NCI-H2081 treated with DMSO at 0.1 percent for 48 hours (cell line): ENCODE results near the gene HPS6.

ENCODE experiments used
- DNase-seq: peaks from one replicate; lab custom pipeline; 2025; lab: John Stamatoyannopoulos, UW

Gene HPS6

DNA sequence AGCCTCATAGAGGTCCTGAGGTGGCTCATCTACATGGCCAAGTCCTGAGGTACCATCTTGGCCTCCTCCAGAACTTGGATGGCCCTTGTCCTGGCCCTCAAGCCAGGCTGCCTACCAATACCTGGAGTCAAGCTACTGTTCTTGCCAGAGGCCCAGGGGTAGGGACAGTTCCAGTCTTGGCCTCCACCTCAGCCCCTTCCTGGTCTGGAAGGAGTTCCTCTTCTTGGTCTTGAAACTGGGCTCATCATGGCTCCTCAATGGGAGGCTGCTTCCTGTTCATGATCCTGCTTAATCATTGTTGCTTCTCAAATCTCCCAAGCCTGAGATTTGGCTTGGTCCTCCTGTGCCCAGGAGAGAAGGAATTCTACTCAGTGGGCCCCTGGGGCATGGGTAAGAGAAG, 3.9 kb downstream of the HPS6 start:
- no peak for DNase-seq

DNA sequence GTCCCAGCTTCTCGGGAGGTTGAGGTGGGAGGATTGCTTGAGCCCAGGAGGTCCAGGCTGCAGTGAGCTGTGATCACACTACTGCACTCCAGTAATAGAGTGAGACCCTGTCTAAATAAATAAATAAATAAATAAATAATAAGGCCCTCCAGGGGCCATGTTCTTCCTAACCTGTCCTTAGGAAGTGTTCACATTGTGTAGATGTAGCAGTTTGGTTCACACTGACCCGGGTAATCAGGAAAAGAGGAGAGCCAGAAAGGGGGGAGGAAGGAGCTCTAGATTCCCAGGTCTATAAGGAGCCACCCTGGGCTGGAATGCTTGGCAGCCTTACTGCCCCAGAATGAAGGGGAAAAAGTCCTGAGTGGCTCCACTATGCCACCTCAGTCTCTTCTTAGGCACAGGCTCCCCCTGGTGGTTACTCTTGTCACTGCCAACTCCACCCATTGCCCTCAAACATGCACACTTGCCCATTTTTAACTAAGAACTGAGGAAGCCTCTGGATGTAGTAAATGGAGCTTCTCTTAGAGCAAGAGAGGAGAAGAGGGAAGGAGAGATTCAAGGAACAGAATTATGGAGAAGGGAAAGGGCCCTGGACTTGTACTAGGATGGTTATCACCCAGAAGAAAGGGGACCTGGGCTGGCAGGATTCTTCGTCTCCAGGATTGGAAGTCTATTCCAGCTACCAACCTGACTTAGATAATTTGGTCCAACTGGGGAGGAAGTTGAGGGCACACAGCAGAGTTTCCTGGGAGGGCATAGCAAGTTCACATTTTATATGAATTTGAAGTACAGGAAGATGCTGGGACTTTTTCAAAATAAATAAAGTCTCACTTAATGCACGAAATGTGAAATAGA, 7.8 kb downstream of the HPS6 start:
- DNase-seq, result peak; percentile 12

GRCh38 chr10:102083541-102083940, 18.4 kb downstream of the HPS6 start:
- no peak for DNase-seq

DNA sequence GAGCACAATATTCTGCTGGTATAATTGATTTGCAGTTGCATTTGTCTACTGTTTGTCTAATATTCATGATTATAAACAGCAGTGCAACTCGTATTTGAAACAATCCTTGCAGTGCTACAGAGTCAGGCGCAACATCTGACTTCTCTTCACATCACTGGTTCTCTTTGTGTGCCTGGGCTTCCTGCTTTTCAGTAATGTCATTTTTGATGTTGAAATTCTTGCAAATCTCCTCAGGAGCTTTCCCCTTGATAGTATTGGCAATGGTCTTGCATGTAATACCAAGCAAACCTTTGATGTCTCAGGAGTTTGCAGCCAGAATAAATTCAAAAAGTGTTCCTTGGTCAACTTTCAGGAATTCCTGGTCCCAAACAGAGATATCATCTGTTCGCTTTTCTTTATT, 20.2 kb downstream of the HPS6 start:
- DNase-seq, result no peak

GRCh38 chr10:102086196-102086595, 21.0 kb downstream of the HPS6 start:
- DNase-seq, result no peak

GRCh38 chr10:102090772-102091171, 25.6 kb downstream of the HPS6 start:
- DNase-seq, result no peak

- no peak for DNase-seq
Observed at GRCh38 chr10:102096449-102096848, 31.3 kb downstream of the HPS6 start.

DNA sequence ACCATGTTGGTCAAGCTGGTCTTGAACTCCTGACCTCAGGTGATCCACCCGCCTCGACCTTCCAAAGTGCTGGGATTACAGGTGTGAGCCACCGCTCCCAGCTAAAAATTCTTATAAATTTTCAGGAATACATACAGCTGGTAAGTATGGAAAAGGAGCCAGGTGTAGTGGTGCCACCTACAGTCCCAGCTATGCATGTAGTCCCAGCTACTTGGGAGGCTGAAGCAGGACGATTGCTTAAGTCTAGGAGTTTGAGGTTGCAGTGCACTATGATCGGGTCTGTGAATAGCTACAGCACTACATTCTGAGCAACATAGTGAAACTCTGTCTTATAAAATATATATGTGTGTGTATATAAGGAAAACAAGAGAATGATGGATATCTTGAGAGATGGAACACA, 36.0 kb downstream of the HPS6 start:
- no peak for DNase-seq

DNA sequence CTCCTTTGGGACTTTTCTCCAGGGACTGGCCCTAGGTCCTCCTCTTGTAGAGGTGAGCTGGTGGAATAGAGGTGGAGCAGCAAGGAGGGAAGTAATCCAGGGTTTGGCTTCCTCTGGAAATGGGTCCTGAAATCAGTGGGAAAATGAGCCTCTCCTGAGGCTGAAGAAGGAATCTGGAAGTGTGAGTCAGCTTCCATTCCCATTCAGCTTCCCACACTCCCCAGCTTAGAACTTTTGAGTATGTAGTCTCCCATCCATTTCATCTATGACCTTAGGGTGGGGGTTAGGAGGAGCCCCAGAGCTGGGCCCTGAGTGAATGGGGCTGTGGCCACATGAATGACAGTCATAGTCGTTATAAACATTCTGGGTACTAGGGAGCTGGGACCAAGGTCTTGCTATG, 37.3 kb downstream of the HPS6 start:
- DNase-seq, result no peak

DNA sequence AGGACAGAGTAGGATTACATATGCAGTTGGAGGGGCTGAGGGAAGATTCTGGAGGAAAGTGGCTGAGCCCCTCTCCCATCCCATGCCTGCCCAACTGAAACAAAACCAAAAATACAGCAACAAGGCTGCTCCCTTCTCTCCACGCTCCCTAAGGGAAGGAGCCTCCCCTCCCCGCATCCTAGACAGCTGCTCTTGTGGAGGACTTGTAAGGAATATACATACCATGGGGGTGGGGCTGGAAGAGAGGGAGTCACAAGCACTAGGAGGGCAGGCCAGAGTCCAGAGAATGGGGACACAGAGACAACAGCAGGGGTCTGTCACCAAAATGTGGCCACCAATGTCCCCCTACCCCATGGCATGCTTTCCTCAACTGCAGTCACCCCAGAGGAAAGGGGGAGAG, 41.8 kb downstream of the HPS6 start:
- no peak for DNase-seq

DNA sequence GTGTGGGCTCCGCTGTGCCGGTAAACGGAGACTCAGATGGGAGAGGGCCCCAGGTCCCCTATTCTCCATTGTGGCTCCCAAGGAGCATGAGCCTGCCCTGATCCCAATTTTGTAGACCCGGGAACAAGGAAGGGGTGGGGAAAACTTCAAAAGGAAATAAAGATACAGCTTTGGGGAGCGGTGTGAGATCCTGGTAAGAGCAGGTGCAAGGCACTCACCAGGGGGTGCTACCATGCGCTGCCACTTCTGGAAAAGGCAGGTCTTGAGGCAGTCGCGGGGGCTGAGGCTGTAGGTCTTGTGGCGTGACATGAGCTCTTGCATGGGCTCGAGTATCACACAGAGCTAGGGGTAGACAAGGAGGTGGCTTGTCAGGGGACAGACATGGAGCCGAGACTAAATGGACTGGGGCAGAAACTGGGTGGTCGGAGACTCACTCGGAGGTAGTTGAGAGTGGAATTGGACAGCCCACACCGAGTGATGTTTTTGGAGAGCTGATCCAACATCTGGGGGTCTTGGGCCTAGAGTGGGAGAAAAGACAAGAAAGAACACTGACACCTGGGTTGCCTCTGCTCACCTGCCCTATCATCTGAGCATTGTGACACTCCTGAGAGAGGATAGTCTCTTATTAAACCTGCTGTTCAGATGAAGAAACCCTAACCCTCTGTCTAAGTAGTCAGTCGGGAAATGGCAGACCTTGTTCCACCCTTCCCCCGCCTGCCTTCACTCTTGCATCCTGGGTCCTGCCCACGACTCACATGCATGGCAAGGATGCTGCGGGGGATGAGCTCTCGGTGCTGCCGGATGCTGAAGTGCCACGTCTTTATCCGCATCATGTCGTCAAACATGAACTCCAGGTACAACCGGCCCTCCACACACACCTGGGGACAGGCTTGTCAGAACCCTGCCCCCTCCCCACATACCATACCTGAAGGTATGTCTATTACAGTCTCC, 44.3 kb downstream of the HPS6 start:
- DNase-seq, result no peak

- no peak for DNase-seq
Observed at GRCh38 chr10:102111276-102111675, 46.1 kb downstream of the HPS6 start.

- DNase-seq, result no peak
Observed at GRCh38 chr10:102112210-102112817, 47.2 kb downstream of the HPS6 start.

DNA sequence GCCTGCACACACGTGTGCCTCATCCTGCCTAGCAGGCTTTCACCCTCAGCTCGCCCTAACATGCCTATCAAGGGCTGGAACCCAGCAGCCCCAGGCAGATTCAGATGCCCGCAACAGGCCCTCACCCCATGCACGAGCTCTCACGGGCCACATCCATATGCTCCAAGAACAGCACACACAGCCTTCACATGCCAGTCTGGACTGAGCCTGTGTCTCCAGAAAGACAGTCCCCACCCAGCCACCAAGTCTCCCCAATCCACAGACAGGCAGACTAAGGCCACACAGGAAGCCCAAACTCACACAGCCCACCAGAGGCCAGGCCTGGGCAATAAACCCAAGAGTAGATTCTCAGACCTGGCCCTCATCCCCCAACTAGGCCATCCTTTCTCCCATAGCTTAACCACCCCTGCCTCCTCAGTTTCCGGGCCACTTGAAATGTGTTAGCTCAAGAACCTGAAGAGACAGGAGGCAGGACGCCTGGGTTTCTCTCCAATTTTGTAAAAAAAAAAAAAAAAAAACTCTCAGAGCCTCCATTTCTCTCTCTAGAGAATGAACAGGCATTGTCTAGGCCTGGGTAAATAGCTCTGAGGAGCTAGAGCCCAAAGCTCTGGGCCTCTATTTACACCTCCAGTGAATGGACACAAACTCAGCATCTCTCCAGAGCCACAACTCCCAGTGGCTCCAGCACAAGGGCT, 48.3 kb downstream of the HPS6 start:
- DNase-seq, result no peak

- DNase-seq, result no peak
Observed at GRCh38 chr10:102113956-102114857, 49.1 kb downstream of the HPS6 start.

- no peak for DNase-seq
Observed at GRCh38 chr10:102114861-102115618, 49.9 kb downstream of the HPS6 start.

DNA sequence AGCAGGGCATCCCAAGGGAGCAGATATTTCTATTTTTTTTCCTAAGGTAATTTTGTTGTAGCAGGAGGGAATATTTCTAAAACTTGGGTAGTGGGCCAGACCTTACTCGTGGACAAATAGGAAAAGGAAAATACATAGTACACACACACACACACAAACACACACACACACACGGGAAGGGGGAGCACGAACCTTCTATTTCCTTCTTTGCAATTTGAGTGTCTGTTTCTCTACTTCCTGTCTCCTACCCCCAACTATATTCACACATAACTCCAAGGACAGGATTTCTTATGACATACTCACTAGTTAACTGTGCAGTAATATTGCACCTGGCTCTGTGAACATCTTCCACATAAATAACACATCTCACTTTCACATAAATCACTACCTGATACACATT, 50.6 kb downstream of the HPS6 start:
- no peak for DNase-seq

DNA sequence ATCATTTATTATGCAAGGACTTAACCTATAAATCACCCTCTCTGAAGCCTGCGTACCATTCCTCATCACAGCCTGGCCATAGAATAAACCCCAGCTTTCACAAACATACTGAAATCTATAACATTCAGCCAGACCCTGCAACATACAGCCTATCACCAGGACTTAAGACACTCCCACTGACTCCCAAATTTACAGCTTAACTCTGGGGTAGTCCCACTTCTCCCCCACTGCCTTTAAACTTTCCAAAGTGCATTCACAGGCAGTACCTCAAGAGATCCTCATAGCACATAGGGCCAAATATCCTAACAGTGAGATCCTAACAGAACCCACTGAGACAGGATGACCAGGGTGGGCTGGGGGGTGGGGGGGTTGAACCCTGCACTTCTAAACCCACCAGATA, 51.5 kb downstream of the HPS6 start:
- no peak for DNase-seq
